Cardiac fibroblast (primary cell): Measurements from ENCODE around the gene ANXA5.
A peak's percentile ranks its signal among the peaks of the same experiment; 100 is the strongest.

Experiments
- DNase-seq, 2 donors: peaks; one replicate each; pipeline versions ENCODE4 v3.0.0 to v3.0.0-alpha.2; 2010; ENCODE audit warnings: low read depth in 2 of 2
- H3K4me3 ChIP-seq, 2 donors: replicated peaks in 1 of 2; 1 replicate in 1 of 2; 2 replicates in 1 of 2; pipeline ENCODE4 v1.5.1; 2011; ENCODE audit warnings: low read depth in 2 of 2, low read length in 2 of 2, mild to moderate bottlenecking in 2 of 2, moderate library complexity in 1 of 2
- TF ChIP-seq, protein P1 (sequence below): IDR thresholded peaks from one replicate; pipeline ENCODE4 v1.5.1; 2011; ENCODE audit warnings: low read depth, mild to moderate bottlenecking, low read length, inconsistent platforms

The ANXA5 gene

GRCh38 chr4:121702136-121702535, 5.4 kb upstream of the ANXA5 start:
- H3K4me3 ChIP-seq: no peak overlapping the region
- no peak for DNase-seq
- TF ChIP-seq, protein P1, sequence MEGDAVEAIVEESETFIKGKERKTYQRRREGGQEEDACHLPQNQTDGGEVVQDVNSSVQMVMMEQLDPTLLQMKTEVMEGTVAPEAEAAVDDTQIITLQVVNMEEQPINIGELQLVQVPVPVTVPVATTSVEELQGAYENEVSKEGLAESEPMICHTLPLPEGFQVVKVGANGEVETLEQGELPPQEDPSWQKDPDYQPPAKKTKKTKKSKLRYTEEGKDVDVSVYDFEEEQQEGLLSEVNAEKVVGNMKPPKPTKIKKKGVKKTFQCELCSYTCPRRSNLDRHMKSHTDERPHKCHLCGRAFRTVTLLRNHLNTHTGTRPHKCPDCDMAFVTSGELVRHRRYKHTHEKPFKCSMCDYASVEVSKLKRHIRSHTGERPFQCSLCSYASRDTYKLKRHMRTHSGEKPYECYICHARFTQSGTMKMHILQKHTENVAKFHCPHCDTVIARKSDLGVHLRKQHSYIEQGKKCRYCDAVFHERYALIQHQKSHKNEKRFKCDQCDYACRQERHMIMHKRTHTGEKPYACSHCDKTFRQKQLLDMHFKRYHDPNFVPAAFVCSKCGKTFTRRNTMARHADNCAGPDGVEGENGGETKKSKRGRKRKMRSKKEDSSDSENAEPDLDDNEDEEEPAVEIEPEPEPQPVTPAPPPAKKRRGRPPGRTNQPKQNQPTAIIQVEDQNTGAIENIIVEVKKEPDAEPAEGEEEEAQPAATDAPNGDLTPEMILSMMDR: no peak

GRCh38 chr4:121701263-121701662, 4.5 kb upstream of the ANXA5 start:
- no peak for DNase-seq
- TF ChIP-seq, protein P1: no peak
- no peak overlapping the region for H3K4me3 ChIP-seq

DNA sequence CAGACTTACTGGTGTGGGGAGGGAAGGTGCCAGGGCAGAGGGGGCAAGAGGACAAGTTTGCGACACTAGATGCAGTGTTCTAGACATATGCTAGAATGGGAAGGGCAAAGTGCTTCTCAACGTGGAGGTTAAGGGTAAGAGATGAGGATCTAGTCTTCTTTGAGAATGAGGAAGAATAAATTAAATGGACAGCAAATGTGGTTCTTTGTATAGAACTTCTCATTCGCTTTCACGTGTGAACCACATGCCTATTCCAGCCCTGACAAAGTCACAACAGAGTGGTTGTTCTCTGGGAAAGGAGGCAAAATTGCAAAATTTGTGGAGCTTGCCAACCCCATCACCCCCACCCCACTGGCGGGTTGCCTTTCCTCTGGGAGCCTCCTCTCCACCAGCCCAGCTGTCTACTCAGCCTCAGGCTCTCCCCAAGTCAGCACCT, 1.5 kb upstream of the ANXA5 start:
- TF ChIP-seq, protein P1: no peak
- no peak overlapping the region for H3K4me3 ChIP-seq
- peak in 1 of 2 donors; percentile 50 for DNase-seq

- no peak for DNase-seq
- TF ChIP-seq, protein P1: no peak
- peak overlapping the region; percentile 68 to 86 for H3K4me3 ChIP-seq
Observed at GRCh38 chr4:121697564-121697963, 784 bp upstream of the ANXA5 start.

- TF ChIP-seq, protein P1: no peak
- DNase-seq: peak; percentile 87 to 91
- H3K4me3 ChIP-seq: peak overlapping the region; percentile 72 to 86
Observed at GRCh38 chr4:121696170-121696580, 605 bp downstream of the ANXA5 start.

DNA sequence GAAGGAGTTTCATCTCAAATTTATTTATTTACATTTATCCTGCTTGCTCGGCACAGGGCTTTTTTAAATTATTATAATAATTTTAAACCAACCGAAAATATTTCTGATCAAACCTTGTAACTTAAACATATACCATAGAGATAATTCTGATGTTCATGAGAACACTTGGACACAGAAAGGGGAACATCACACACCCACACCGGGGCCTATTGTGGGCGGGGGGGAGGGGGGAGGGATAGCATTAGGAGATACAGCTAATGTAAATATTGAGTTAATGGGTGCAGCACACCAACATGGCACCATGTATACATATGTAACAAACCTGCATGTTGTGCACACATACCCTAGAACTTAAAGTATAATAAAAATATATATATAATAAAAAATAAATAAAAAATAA, 2.9 kb downstream of the ANXA5 start:
- TF ChIP-seq, protein P1: no peak
- no peak for DNase-seq
- peak overlapping the region in 1 of 2 donors; percentile 6 for H3K4me3 ChIP-seq

- DNase-seq: no peak
- TF ChIP-seq, protein P1: no peak
- H3K4me3 ChIP-seq: peak overlapping the region in 1 of 2 donors; percentile 6
Observed at GRCh38 chr4:121693450-121693849, 3.3 kb downstream of the ANXA5 start.
